NCI-H460 (cell line): Measurements from ENCODE around the gene C6orf118. TPM values are rescaled to one million over a fixed set of nuclear protein-coding genes. Genes with fewer than 3 reads are reported as not detected.

Source experiments
- DNase-seq: peaks from one replicate; pipeline ENCODE4 v3.0.0-alpha.2; 2016; ENCODE audit warnings: low read depth; ENCODE audit errors: extremely low read depth
- polyA plus RNA-seq: library from polyadenylated mRNA; depleted of rRNA; stranded (reverse); fragments of >200 nt; gene quantifications from 2 replicates; pipeline ENCODE4 v1.2.3, GENCODE V29; 2014; cell fraction: nucleus; rRNA removed
- total RNA-seq: library from RNA; depleted of rRNA; stranded (reverse); fragments of >200 nt; shearing (Covaris generic); gene quantifications from 2 replicates; pipeline ENCODE4 v1.2.3, GENCODE V29; 2014; rRNA removed

C6orf118 gene
- total RNA-seq = not detected in 2 replicates
- polyA plus RNA-seq = not detected in 2 replicates

DNA sequence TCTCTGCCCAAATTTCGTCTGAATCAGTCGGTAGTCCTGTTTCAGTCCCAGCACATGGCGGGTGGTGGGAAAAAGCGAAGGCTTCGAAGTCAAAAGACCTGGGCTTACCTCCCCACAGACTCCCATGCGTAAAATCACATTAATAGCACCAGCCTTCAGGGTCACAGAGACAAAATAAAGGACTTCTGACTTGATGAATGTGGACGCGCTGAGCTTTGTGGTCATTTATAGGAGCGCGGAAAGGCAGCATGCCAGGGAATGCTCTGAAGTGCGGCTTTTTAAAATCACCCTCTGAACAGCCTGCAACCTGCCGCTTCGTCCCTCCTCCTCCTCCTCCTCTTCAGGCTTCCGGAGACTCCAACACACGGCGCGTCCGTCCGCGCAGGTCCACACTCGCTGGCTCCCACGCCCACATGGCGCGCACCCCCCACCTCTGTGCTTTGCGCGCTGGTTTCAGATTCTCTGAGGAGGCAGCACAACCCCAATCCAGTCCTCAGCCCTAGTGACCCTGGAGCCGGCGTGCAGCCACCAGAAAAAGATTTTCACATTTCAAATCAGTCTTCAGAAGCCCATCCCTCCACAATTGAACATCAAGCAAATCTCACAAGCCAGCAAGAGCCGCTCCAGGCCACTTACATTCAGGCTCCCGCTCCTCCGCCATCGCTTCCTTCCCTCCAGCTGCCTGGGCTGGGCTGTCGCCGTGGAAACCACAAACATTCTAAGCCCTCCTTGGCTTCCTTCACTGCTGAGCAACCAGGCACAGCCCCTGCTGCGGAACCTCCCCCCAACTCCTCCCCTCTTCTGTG, at the start of gene C6orf118:
Gene C6orf118 (minus strand): TSS at position 680 of the 806 bp plus-strand sequence. CDS start 19 bp downstream, at position 661.
- DNase-seq = no peak

DNA sequence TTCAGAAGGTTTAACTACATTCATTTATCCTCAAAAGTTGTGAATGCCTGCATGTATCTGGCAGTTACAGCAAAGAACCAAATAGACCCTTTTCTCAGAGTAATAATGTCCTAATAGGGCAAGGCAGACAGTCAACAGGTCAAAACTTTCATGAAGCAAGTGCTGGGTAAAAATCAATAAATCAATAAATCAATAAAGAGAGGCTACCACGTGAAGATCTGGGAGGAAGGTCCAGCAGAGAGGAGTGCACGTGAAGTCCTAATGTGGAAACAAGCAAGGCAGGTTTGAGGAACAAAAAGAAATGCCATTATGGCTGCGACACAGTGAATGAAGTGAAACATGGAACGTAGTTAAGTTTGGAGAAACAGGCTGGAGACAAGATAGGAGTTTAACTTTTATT, 36.3 kb upstream of the C6orf118 start:
- no peak for DNase-seq

DNA sequence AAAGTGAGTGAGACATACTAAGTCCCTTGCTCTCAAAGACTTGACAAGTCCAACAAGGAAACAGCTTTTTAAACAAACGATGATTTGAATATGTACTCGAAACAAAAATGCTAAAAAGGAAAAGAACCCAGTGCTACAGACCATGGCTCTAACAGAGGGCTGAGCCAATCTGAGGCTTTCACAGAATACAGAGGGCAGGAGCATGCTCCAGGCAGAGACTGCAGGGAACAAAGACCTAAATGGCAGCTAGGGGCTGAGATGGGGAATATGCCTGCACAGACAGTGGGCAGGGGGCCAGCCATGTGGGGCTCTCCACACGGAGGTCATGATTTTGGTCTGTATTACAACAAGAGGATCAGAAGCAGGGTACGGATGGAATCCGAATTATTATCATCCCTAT, 31.1 kb upstream of the C6orf118 start:
- DNase-seq = no peak

DNA sequence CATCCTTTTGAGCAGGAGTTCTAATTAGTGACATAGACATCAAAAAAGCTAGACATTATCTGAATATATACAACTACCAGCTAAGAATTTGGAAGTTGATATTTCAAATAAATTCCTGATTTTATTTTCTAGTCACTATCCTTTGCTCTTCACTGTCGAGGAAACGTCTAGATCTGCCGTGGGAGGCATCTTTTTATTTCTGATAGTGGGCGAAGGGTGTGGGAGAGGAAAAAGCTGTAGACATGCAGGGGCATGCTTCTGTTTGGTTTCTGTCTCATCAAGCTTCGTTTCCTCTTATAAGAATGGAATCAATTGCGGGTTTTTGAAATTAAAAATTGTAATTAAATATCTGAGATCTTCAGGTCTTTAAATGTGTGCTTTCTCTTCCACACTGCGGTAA, 16.2 kb upstream of the C6orf118 start:
- no peak for DNase-seq

DNA sequence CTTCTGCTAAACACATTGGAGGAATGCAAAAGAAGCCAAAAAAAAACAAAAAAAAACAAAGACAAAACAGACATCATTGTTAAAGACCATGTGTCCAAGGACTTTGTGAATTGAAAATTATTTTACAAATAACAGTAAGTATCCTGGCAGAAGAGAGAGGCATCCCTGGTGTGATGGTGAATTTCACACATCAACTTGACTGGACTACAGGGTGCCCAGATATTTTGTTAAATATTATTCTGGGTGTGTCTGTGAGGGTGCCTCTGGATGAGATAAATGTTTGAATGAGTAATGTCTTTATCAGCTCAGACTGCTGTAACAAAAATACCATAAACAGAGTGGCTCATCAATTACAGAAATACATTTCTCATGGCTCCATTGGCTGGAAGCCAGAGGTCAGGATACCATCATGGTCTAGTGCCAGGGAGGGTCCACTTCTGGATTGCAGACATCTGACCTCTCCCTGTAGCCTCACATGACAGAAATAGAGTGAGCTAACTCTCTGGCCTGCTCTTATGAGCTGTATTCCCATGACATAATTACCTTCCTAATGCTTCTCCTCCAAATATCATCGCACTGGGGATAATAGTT, 12.2 kb upstream of the C6orf118 start:
- DNase-seq = no peak

DNA sequence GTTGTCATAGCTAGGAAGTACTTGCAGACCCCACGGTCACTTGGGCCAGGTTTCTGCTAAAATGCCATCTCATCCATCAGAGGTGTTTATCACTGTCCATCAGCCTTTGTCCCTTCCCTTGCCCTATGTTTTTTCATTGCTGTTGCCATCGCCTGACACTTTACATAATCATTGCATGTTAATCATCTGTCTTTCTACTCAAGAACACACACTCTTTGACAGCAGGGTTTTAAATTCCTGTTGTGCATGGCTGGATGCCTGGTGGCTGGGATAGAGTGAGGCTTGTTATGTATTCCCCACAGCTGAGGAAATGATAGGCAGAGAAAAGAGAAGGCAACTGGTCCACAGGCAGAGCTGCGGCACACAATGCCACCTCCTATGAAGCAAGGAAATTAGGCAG, 11.7 kb upstream of the C6orf118 start:
- no peak for DNase-seq

DNA sequence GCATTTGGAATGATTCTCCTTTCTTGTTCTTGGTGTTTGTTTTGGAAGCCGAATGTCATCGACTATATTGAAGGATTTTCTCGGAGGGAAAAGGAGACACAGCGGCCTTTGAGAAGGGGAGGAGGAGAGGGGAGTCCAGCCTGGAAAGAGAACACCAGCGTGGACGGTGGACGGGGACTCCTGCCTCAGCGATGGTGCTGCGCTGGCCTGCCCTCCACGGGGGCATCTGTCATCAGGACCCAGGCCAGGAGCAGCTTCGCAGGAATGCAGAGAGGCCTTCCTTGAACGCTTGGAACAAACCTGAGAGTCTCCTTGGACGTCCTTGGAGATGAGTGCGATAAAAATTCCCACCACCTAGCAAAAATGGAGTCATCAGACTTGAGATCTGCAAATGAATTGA, 8.3 kb upstream of the C6orf118 start:
- DNase-seq = no peak

DNA sequence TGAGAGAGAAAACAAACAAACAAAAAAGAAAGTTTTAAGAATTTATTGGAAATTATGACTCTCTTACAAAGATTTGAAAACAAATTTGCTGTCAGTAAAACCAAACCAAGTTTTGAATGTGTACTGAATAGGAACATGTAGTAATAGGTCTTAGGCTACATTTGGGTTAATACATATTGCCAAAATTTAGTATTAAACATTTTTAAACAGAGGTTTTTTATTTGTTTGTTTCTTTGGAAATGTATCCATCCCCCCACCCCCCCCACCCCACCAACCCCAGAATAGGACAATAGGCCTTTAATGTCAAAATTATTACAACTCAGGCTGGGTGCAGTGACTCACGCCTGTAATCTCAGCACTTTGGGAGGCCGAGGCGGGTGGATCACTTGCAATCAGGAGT, 2.5 kb downstream of the C6orf118 start:
- DNase-seq = no peak

DNA sequence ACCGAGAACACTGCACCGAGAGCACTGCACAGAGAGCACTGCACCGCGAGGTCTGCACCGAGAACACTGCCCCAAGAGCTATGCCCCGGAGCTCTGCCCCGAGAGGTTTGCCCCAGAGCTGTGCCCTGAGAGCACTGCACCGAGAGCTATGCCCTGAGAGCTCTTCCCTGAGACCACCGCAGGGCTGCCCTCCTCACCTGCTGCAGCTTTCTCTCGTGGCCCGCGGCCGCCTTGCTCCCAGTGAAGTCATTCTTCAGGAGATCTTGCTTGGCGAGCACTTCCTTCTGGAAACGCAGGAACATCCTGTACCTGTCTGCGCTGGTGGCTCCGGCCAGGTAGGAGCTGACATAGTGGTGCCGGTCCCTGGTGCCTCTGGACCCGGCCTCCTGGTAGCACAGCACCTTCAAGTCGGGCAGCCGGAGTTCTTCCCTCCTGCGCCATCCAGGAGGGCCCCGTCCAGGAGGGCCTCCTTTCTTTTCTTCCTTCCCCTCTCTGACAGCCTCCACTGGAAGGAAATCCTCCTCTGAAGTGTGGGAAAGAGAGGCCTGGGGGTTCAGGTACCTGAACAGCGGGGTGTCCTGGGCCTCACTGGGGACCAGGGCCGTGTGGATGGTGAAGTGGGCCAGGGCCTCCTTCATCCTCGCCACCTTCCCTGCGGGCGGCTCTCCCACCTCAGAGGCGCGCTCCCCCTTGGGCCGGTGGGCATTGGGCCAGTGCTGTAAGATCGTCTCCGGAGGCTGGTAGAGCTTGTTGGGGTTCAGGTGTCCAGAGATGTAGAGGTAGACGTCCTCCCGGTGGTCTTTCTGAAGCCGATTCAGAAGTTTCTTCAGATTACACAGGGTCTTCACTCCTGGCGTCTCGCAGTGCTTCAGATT, 7.8 kb downstream of the C6orf118 start:
- DNase-seq = no peak

DNA sequence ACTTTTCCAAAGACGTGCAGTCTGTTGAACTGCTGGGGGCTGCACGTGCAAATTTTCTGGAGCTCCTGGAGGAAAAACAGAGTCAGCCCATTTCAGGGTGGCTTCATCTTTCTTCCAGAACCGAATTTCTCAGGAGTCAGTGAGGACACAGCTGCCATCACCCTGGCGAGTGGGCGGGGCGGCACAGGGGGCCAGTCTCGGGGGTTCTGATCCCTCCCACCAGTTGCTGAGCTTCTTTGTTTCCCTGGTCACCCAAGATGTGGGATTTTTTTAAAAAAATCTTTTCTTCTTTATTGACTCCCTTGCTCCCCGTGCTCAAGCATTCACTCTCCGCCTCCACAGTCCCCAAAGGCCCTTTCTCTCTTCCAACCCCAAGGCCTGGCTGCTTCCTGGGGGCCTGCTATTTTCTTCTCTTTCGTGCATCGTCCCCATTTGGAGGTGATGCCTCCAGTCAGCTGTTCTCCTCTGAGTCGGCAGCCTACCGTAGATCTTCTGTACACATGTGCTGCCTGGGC, 8.9 kb downstream of the C6orf118 start:
- no peak for DNase-seq

DNA sequence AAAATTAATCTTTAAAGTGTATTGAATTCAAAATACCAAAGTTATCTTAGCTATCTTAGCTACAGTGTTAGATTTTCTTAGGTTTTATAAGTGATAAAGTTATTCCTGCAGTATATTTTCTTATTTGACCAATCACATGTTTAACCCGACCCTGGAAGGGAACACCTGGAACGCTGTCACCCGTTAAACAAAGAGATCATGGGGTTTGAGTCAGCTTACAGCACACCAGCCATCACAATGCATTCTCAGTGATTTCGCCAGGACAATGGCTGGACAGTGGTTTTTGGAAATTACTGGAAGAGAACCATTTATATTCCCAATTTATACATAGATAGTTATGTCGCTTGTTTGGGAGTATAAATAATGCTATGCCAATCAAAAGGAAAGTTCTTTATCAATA, 10.5 kb downstream of the C6orf118 start:
- DNase-seq = no peak

DNA sequence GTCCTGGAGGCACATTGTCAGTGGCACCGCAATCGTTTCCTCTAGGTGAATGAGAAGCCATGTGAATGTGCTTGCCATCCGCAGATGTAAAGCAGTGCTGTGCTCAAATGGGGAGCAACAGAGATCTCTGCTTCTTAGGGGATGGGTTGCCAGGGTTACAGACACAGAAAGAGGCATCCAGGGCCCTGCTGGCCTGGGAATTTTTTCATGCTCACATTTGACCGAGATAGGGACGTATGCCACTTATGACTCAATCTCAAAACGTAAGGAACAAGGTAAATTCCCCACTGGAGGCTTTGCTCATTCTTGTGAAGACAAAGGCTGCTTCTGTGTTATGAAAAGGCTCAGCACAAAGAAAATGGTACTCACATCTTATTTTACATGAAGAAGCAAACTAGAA, 11.0 kb downstream of the C6orf118 start:
- DNase-seq = no peak

DNA sequence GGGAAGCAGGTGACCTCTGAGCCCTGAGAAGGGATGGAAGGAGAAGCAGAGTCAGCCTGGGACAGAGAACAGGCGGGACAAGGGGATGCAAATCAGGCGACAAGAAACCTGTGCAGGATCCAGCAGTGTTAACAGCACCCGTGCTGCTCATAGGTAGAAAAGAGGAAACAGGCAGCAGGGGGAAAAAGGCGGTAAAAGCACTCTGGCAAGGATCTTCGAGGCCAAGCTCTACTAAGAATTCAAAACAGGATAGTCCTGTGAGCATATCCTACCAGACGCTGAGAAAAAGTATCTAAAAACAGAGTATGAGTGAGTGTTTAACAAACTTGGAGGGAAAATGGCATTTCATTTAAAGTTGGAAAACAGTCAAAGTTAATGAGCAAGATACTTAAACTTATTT, 16.7 kb downstream of the C6orf118 start:
- DNase-seq = no peak

DNA sequence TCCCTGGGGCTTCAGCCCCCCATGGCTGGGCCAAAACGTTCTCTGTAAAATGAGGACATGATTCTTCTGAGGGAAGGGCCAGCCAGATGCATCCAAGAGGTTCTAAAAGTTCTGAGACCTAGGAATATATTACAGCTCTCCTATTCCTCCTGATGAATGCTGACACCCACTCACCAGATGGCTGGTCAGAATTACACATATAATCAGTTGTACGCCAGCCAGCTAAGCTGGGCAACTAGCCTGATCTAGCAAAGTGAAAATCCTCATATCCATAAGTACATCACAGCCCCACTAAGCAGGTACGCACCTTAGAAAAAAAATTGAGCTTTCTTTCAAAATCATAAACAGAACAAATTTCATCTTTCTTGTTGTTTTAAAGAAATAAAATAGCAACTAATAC, 34.8 kb downstream of the C6orf118 start:
- no peak for DNase-seq

DNA sequence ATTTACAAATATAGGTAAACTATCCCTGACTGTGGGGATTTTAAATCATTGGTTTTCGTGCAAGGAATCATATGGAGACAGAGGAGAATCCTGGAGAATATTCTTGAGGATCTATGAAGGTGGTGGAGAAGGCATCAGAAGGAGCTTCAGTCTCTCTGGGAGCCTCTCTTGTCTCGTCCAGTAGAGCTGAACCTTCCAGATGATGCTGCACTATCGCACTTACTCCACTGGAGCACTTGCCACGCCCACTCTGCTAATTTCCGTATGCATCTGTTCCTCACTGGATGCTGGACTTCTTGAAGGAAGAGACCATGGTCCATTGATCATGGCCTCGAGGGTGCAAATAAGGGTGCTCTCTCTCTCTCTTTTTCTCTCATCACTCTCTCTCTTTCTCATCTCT, 36.8 kb downstream of the C6orf118 start:
- no peak for DNase-seq

DNA sequence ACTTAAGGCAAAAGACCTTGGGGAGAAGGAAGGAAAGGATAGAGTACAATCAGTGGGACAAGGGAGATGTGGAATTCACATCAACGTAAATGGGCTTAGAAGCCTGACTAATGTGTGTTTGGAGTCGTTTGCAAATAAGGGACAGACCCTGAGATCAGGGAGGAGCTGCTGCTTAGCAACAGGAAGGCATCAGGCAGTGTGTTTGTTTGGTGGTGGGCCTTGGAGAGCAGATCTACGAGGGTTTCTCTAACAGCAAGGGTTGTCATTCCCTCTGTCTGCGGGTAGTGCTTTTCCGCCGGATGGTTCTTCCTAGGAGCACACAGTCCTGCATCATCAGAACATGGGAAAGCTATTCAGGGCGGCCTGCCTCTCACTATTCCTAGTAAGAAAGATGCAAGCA, 40.4 kb downstream of the C6orf118 start:
- DNase-seq = no peak

DNA sequence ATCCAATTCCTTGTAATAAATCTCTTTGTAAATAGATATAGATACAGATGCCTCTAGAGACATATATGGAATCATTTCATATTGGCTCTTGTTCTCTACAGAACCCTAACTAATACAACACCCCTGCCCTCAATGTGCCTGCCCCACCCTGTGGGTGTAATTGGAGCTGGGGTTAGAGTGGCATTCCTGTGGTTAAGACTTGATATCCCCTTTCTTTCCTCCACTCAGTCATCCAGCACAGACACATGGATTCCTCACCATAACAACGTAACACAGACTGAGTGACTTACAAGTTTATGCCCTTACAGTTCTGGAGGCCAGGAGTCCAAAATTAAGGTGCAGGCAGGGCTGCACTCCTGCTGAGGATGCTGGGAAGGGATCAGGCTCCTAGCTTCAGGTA, 42.8 kb downstream of the C6orf118 start:
- DNase-seq = no peak

DNA sequence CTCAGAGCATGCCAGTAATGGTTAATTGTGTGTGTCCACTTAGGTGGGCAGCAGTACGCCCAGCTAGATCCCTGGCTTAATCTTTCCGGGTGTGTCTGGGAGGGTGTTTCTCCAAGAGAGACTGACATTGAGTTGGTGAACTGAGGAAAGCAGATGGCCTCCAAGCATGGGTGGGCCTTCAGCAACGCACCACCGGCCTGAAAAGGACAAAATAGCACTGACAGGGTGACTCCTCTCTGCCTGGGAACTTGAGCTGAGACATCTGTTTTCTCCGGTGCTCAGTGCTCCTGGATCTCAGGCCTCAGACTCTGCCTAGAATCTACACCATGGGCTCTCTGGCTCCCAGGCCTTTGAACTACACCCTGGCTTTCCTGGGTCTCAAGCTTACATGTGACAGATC, 43.2 kb downstream of the C6orf118 start:
- DNase-seq = no peak

DNA sequence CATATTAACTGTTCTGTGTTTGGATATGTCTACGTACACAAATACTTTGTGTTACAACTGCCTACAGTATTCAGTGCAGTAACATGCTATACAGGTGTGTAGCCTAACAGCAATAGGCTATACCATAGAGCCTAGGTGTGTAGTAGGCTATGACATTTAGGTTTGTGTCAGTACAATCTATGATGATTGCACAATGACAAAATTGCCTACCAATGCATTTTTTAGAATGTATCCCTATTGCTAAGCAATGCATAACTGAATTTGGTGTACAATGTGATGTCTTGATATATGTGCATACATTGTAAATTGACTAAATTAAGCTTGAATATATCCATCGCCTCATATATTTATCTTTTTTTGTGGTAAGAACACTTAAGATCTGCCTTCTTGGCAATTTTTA, 48.9 kb downstream of the C6orf118 start:
- DNase-seq = no peak

DNA sequence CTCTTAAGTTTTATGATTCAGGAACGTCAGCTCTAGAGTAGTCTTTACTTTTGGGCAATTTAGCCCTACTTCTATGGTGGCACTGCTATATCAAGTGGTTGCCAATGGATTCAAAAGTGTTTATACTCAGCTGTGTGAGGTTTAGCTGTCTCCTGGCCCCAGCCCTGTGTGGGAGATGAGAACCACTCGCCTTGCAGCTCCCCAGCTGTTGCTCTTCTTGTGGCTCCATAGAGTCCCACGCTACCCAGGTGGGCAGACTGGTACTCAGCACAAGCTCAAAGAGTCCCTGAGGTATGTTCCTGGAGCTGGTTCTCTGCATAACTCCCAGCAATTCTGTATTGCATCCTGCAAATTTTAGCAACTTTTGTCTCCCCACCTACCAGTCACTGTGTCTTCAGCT, 59.6 kb downstream of the C6orf118 start:
- DNase-seq = no peak

DNA sequence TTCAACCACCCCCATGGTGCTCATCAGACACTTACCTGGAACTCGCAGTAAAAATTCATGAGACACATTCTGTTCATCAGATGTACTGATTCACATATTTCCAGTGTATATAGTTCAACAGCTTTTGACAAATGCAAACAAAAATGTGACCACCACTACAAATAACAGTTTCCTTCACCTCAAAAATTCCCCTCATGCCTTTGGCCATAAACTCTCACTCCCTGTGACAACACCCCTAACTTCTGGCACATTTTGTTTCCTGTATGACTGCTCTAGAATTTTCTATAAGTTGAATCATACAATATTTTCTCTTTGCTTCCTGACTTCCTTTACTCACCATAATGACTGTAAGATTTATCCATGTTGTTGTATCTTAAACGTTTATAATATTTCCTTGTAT, 63.7 kb downstream of the C6orf118 start:
- no peak for DNase-seq
